ENCODE measurements around the gene APBB2. TPM values are rescaled to one million over a fixed set of nuclear protein-coding genes. Genes with fewer than 3 reads are reported as not detected.

APBB2 gene
- total RNA-seq, 3 donors from 2014 or later (not counting 1 experiment from before 2014, with no cell fraction given) = 0.38 to 0.48 TPM; not detected in 1

DNA sequence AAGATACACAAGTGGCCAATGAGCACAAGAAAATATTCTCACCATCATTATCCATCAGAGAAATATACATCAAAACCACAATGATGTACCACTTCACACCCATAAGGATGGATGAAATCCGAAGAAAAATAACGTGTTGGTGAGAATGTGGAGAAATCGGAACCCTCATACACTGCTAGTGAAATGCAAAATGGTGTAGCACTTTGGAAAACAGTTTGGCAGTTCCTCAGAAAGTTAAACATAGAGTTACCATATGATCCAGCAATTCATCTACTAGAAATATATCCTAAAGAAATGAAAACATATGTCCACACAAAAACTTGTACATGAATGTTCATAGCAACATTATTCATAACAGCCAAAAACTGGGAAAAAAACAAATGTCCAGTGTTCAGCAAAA, 18.5 kb upstream of the APBB2 start:
- ATAC-seq = no peak

DNA sequence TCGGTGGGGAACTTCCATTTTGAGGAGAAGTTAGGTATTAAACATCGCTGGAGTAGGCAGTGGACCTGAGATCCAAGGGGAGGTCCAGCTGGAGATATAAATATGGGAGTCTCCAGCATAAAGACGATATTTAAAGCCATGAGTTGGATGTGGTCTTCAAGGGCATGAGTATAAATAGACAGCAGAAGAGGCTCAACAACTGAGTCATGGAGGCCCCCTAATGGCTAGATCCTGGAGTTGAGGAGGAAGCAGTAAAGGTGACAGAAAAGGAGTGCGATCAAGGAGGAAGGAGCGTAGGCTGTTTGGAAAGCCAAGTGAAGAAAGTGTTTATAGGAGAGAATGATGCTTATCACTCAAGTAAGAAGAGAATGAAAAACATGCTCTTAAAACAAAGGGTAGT, 18.1 kb upstream of the APBB2 start:
- Histone ChIP-seq H3K27me3 (ENCODE audit: control insufficient read depth, insufficient read depth, low read length) (no peaks in the 10 kb centered on the region), H3K27ac (ENCODE audit: low read length) (no peak overlapping the region), H3K4me1 (ENCODE audit: control insufficient read depth, insufficient read depth, low read length) (no peaks in the 10 kb centered on the region), H3K36me3 (ENCODE audit: control insufficient read depth, insufficient read depth, low read length) (no peaks in the 10 kb centered on the region), H3K9me3 (ENCODE audit: control insufficient read depth, insufficient read depth, low read length) (no peaks in the 10 kb centered on the region), H3K4me3 (ENCODE audit: low read length) (no peak overlapping the region)
- H3K4me3 Mint-ChIP-seq = no peak overlapping the region
- intact Hi-C loops (cut with micrococcal nuclease) = no loop called here
- no peak for DNase-seq
- no peak overlapping the region for H3K27ac Mint-ChIP-seq
- no peaks in the 10 kb centered on the region for H3K36me3 Mint-ChIP-seq
- H3K9me3 Mint-ChIP-seq = no peaks in the 10 kb centered on the region
- no peaks in the 10 kb centered on the region for H3K4me1 Mint-ChIP-seq
- 85% methylated on average over 5 of the region's 5 CpGs for WGBS (ENCODE audit: insufficient coverage)
- TF ChIP-seq, protein P1, sequence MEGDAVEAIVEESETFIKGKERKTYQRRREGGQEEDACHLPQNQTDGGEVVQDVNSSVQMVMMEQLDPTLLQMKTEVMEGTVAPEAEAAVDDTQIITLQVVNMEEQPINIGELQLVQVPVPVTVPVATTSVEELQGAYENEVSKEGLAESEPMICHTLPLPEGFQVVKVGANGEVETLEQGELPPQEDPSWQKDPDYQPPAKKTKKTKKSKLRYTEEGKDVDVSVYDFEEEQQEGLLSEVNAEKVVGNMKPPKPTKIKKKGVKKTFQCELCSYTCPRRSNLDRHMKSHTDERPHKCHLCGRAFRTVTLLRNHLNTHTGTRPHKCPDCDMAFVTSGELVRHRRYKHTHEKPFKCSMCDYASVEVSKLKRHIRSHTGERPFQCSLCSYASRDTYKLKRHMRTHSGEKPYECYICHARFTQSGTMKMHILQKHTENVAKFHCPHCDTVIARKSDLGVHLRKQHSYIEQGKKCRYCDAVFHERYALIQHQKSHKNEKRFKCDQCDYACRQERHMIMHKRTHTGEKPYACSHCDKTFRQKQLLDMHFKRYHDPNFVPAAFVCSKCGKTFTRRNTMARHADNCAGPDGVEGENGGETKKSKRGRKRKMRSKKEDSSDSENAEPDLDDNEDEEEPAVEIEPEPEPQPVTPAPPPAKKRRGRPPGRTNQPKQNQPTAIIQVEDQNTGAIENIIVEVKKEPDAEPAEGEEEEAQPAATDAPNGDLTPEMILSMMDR (IDR thresholded peaks at IDR 0.05) = no peak
- H3K27me3 Mint-ChIP-seq (ENCODE audit: low read depth in 2 of 2) = peaks cover 3 to 7% of the 10 kb centered on the region in 2 donors
- ATAC-seq = no peak

More for the DNA sequence above, 18.5 kb upstream of the APBB2 start:
- no peaks in the 10 kb centered on the region for H3K4me1 Mint-ChIP-seq
- peaks cover 3 to 7% of the 10 kb centered on the region in 2 donors for H3K27me3 Mint-ChIP-seq (ENCODE audit: low read depth in 2 of 2)
- H3K9me3 Mint-ChIP-seq = no peaks in the 10 kb centered on the region
- Histone ChIP-seq H3K4me3 (ENCODE audit: low read length) (no peak overlapping the region), H3K9me3 (ENCODE audit: control insufficient read depth, insufficient read depth, low read length) (no peaks in the 10 kb centered on the region), H3K4me1 (ENCODE audit: control insufficient read depth, insufficient read depth, low read length) (no peaks in the 10 kb centered on the region), H3K27me3 (ENCODE audit: control insufficient read depth, insufficient read depth, low read length) (no peaks in the 10 kb centered on the region), H3K27ac (ENCODE audit: low read length) (no peak overlapping the region), H3K36me3 (ENCODE audit: control insufficient read depth, insufficient read depth, low read length) (no peaks in the 10 kb centered on the region)
- DNase-seq = no peak
- H3K4me3 Mint-ChIP-seq = no peak overlapping the region
- TF ChIP-seq, protein P1 (IDR thresholded peaks at IDR 0.05) = no peak
- H3K36me3 Mint-ChIP-seq = no peaks in the 10 kb centered on the region
- intact Hi-C loops (cut with micrococcal nuclease) = no loop called here
- no peak overlapping the region for H3K27ac Mint-ChIP-seq
- 100% methylated on average over 1 of the region's 3 CpGs for WGBS (ENCODE audit: insufficient coverage)

- no peak overlapping the region for H3K4me3 Mint-ChIP-seq
- H3K4me1 Mint-ChIP-seq = no peaks in the 10 kb centered on the region
- no peak for DNase-seq
- Histone ChIP-seq H3K27ac (ENCODE audit: low read length) (no peak overlapping the region), H3K9me3 (ENCODE audit: control insufficient read depth, insufficient read depth, low read length) (no peaks in the 10 kb centered on the region), H3K27me3 (ENCODE audit: control insufficient read depth, insufficient read depth, low read length) (no peaks in the 10 kb centered on the region), H3K36me3 (ENCODE audit: control insufficient read depth, insufficient read depth, low read length) (no peaks in the 10 kb centered on the region), H3K4me1 (ENCODE audit: control insufficient read depth, insufficient read depth, low read length) (no peaks in the 10 kb centered on the region), H3K4me3 (ENCODE audit: low read length) (no peak overlapping the region)
- no peaks in the 10 kb centered on the region for H3K9me3 Mint-ChIP-seq
- TF ChIP-seq, protein P1 (IDR thresholded peaks at IDR 0.05) = no peak
- H3K27me3 Mint-ChIP-seq (ENCODE audit: low read depth in 2 of 2) = peaks cover 2 to 3% of the 10 kb centered on the region in 2 donors
- WGBS (ENCODE audit: insufficient coverage) = 76% methylated on average over 4 of the region's 4 CpGs
- no peak overlapping the region for H3K27ac Mint-ChIP-seq
- no peaks in the 10 kb centered on the region for H3K36me3 Mint-ChIP-seq
- ATAC-seq = no peak
- intact Hi-C loops (cut with micrococcal nuclease) = no loop called here
These were observed 13.6 kb upstream of the APBB2 start for GRCh38 chr4:41227902-41228301.

Measured in natural killer cell (primary cell).